Measurements from ENCODE around the gene RPL10A. TPM values are rescaled to one million over a fixed set of nuclear protein-coding genes. Genes with fewer than 3 reads are reported as not detected.

The RPL10A gene
- polyA plus RNA-seq, 1 donor (not counting 4 experiments of a cell fraction or from before 2014, with no cell fraction given) = 2,462 TPM

DNA sequence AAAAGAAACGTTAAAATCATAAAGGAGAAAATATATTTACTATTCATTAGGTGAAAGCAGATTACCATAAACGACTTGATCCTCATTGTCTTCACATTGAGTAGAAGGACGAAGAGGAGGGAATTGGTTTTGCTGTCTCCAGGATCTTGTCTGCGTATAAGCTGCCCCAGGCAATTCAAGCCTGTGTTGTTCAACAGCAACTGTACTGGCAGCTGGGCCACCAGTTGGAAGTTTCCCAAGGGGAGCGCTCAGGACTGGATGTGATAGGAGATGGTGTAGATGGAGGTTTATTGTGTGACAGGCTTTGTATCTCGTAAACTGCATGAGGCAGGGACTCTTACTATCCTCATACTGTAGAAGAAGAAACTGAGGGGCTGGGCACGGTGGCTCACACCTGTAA, 20.0 kb upstream of the RPL10A start:
- H3K4me2 ChIP-seq (ENCODE audit: control insufficient read depth, extremely low read depth, insufficient read depth, low read depth, low read length) = no peak overlapping the region
- H3K9me1 ChIP-seq (ENCODE audit: control insufficient read depth, extremely low read depth, insufficient read depth, low read length) = no peaks in the 10 kb centered on the region
- H2AFZ ChIP-seq (ENCODE audit: control insufficient read depth, low read length) = no peak overlapping the region
- H3K9me3 ChIP-seq (ENCODE audit: control insufficient read depth, low read depth, low read length) = no peaks in the 10 kb centered on the region
- no peak for DNase-seq (ENCODE audit: low read depth, low spot score)
- H4K20me1 ChIP-seq (ENCODE audit: control insufficient read depth, extremely low read depth, insufficient read depth, low read length) = no peaks in the 10 kb centered on the region
- TF ChIP-seq, protein P1, sequence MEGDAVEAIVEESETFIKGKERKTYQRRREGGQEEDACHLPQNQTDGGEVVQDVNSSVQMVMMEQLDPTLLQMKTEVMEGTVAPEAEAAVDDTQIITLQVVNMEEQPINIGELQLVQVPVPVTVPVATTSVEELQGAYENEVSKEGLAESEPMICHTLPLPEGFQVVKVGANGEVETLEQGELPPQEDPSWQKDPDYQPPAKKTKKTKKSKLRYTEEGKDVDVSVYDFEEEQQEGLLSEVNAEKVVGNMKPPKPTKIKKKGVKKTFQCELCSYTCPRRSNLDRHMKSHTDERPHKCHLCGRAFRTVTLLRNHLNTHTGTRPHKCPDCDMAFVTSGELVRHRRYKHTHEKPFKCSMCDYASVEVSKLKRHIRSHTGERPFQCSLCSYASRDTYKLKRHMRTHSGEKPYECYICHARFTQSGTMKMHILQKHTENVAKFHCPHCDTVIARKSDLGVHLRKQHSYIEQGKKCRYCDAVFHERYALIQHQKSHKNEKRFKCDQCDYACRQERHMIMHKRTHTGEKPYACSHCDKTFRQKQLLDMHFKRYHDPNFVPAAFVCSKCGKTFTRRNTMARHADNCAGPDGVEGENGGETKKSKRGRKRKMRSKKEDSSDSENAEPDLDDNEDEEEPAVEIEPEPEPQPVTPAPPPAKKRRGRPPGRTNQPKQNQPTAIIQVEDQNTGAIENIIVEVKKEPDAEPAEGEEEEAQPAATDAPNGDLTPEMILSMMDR (optimal IDR thresholded peaks at IDR 0.05 in 1 of 3, IDR thresholded peaks at IDR 0.05 in 1 of 3, conservative IDR thresholded peaks at IDR 0.05 in 1 of 3; ENCODE audit: extremely low read depth in 1 of 3, insufficient read depth in 2 of 3, low read length in 3 of 3) = no peak
- H3K9ac ChIP-seq (ENCODE audit: control insufficient read depth, extremely low read depth, insufficient read depth, low read length) = no peak overlapping the region
- FAIRE-seq = no peak
- H3K27ac ChIP-seq (ENCODE audit: control insufficient read depth, insufficient read depth, low read length) = no peak overlapping the region
- no peaks in the 10 kb centered on the region for H3K36me3 ChIP-seq (ENCODE audit: control insufficient read depth in 2 of 2, extremely low read depth in 1 of 2, insufficient read depth in 2 of 2, low read length in 2 of 2)
- H3K4me1 ChIP-seq (ENCODE audit: control insufficient read depth, extremely low read depth, insufficient read depth, low read length) = peaks cover 13% of the 10 kb centered on the region
- H3K79me2 ChIP-seq (ENCODE audit: control insufficient read depth, insufficient read depth, low read length) = peaks cover 1% of the 10 kb centered on the region
- no peaks in the 10 kb centered on the region for H3K27me3 ChIP-seq (ENCODE audit: control insufficient read depth, extremely low read depth, insufficient read depth, low read length)
- dilution Hi-C loops (cut with MboI; ENCODE audit: extremely low pct_ligation_motif_present, low sequenced_read_pairs) = no loop called here
- no peak overlapping the region for H3K4me3 ChIP-seq (ENCODE audit: control insufficient read depth in 2 of 3, extremely low read depth in 1 of 3, insufficient read depth in 2 of 3, low read depth in 1 of 3, low read length in 3 of 3)

DNA sequence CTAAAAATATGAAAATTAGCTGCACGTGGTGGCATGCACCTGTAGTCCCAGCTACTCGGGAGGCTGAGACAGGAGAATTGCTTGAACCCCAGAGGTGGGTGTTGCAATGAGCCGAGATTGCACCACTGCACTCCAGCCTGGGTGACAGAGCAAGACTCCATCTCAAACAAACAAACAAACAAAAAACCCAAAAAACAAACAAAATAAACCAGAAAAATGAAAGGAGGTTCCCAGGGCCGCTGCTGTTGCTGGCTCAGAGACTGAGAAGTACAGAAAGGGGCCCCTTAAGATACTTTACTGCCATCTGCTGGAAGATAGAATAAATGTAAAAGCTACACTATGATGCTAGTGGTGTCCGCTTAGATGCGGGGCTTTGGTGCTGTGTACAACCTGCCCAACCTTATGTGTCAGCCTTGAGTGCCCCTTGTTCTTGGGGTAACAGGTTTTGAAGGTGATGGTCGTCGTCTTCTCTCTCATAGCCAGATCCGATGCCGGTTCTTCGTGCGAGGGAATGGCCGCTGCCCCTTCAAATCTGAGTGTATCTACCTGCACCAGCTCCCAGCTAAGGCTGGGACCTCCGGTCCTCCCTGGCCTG, 18.8 kb upstream of the RPL10A start:
- no peak for FAIRE-seq
- dilution Hi-C loops (cut with MboI; ENCODE audit: extremely low pct_ligation_motif_present, low sequenced_read_pairs) = no loop called here
- H4K20me1 ChIP-seq (ENCODE audit: control insufficient read depth, extremely low read depth, insufficient read depth, low read length) = no peaks in the 10 kb centered on the region
- no peaks in the 10 kb centered on the region for H3K27me3 ChIP-seq (ENCODE audit: control insufficient read depth, extremely low read depth, insufficient read depth, low read length)
- TF ChIP-seq EZH2 (IDR thresholded peaks at IDR 0.05; ENCODE audit: low read length) = no peak
- TF ChIP-seq, protein P1 (optimal IDR thresholded peaks at IDR 0.05 in 1 of 3, IDR thresholded peaks at IDR 0.05 in 1 of 3, conservative IDR thresholded peaks at IDR 0.05 in 1 of 3; ENCODE audit: extremely low read depth in 1 of 3, insufficient read depth in 2 of 3, low read length in 3 of 3) = peak; percentile 63 to 68 (median 64)
- no peak overlapping the region for H3K4me3 ChIP-seq (ENCODE audit: control insufficient read depth in 2 of 3, extremely low read depth in 1 of 3, insufficient read depth in 2 of 3, low read depth in 1 of 3, low read length in 3 of 3)
- no peak overlapping the region for H2AFZ ChIP-seq (ENCODE audit: control insufficient read depth, low read length)
- H3K9me1 ChIP-seq (ENCODE audit: control insufficient read depth, extremely low read depth, insufficient read depth, low read length) = no peaks in the 10 kb centered on the region
- no peak overlapping the region for H3K9ac ChIP-seq (ENCODE audit: control insufficient read depth, extremely low read depth, insufficient read depth, low read length)
- no peak overlapping the region for H3K4me2 ChIP-seq (ENCODE audit: control insufficient read depth, extremely low read depth, insufficient read depth, low read depth, low read length)
- DNase-seq (ENCODE audit: low read depth, low spot score) = no peak
- H3K9me3 ChIP-seq (ENCODE audit: control insufficient read depth, low read depth, low read length) = no peaks in the 10 kb centered on the region
- peaks cover 1% of the 10 kb centered on the region for H3K79me2 ChIP-seq (ENCODE audit: control insufficient read depth, insufficient read depth, low read length)
- H3K36me3 ChIP-seq (ENCODE audit: control insufficient read depth in 2 of 2, extremely low read depth in 1 of 2, insufficient read depth in 2 of 2, low read length in 2 of 2) = no peaks in the 10 kb centered on the region
- H3K4me1 ChIP-seq (ENCODE audit: control insufficient read depth, extremely low read depth, insufficient read depth, low read length) = peaks cover 23% of the 10 kb centered on the region
- H3K27ac ChIP-seq (ENCODE audit: control insufficient read depth, insufficient read depth, low read length) = no peak overlapping the region
